Psoas muscle (tissue), 8 donors: ENCODE measurements around the gene GTF3C5. TPM values are rescaled to one million over a fixed set of nuclear protein-coding genes. Genes with fewer than 3 reads are reported as not detected.

ENCODE experiments used
- ATAC-seq, 4 donors: fragments of 200-7000 bp; cut with Tn5 transposase; one replicate each; pipeline ENCODE4 v1.9.1; 2020; ENCODE audit warnings: moderate library complexity in 3 of 4, mild to moderate bottlenecking in 2 of 4
- DNase-seq, 2 donors: peaks; one replicate each; pipeline ENCODE4 v3.0.0-alpha.2; 2020
- H3K27ac ChIP-seq: fragments of 200-600 bp; one replicate; pipeline ENCODE4 v1.8.0; 2022
- H3K27me3 ChIP-seq, 3 donors: fragments of 200-600 bp in 1 of 3; one replicate each; pipeline versions ENCODE4 v1.6.1 to v1.8.0; 2013 to 2022; ENCODE audit warnings: low read length in 2 of 3, mild to moderate bottlenecking in 2 of 3, moderate library complexity in 1 of 3; ENCODE audit not compliant: insufficient read depth in 3 of 3
- H3K36me3 ChIP-seq, 2 donors: fragments of 200-600 bp in 1 of 2; one replicate each; pipeline versions ENCODE4 v1.6.1 to v1.8.0; 2013 to 2022; ENCODE audit warnings: low read depth in 1 of 2, mild to moderate bottlenecking in 1 of 2, moderate library complexity in 1 of 2; ENCODE audit not compliant: insufficient read depth in 1 of 2
- H3K4me1 ChIP-seq: fragments of 200-600 bp; one replicate; pipeline ENCODE4 v1.8.0; 2022
- H3K4me3 ChIP-seq: fragments of 200-600 bp; one replicate; pipeline ENCODE4 v1.8.0; 2022; ENCODE audit warnings: mild to moderate bottlenecking
- H3K9me3 ChIP-seq: fragments of 200-600 bp; one replicate; pipeline ENCODE4 v1.8.0; 2022
- CTCF ChIP-seq: fragments of 200-600 bp; IDR thresholded peaks from one replicate; pipeline ENCODE4 v1.8.0; 2022; ENCODE audit warnings: antibody characterized with exemption
- WGBS, 3 donors: extraction: QIAGEN DNeasy Blood & Tissue Kit; methylation state at CpG; one replicate each; pipeline versions ENCODE4 v1.1.6 to v1.1.7; 2013; 5-methylcytosine and 5-hydroxymethylcytosine counted together
- intact Hi-C, 2 donors: fragments of 100-400 bp; cut with DNase I; formaldehyde crosslinking; loops; one replicate each; pipeline versions ENCODE4 v1.11.0 to v1.14.2; 2022
- polyA plus RNA-seq, 3 donors: library from polyadenylated mRNA; stranded (reverse); fragments of 200-250 nt; gene quantifications; one replicate each; pipeline ENCODE4 v1.2.3, GENCODE V29; 2013
- total RNA-seq, 4 donors: library from RNA; stranded (reverse); fragmentation: NEBNext Ultra II Directional in 2 of 4; extraction: Animal tissue kit (Norgen Biotek cat#: 25700) in 2 of 4; gene quantifications; one replicate each; pipeline versions ENCODE4 v1.2.1 to v1.2.4, GENCODE V29; 2021 to 2023
- donor health status: healthy with polysubstance abuse.
- donor health status: DM: no; HTN: no; CAD: no; lungs with moderate emphysema.
- donor health status: Bipolar disorder and iron deficiency.
- donor health status: healthy.
- donor health status: DM: yes; HTN: yes; CAD: no.
- donor health status: DM: no; HTN: no; CAD: no.
- donor health status: DM: no; HTN: no; CAD: no.
- donor health status: DM: yes; HTN: yes; CAD: no.

Gene GTF3C5
- total and polyA plus RNA-seq, 7 donors = 34.6 to 70.8 (median 42.7) TPM

- no peak for TF ChIP-seq CTCF
- H3K9me3 ChIP-seq = no peaks in the 10 kb centered on the region
- H3K4me1 ChIP-seq = no peaks in the 10 kb centered on the region
- ATAC-seq (no peak), DNase-seq (no peak)
- H3K27ac ChIP-seq = no peak overlapping the region
- H3K4me3 ChIP-seq = no peak overlapping the region
- no peaks in the 10 kb centered on the region for H3K36me3 ChIP-seq
- no peaks in the 10 kb centered on the region for H3K27me3 ChIP-seq
- 79 to 86% (median 82%) methylated on average over 13 to 15 of the region's 15 CpGs for WGBS, 3 donors
- intact Hi-C loops = no loop called here
Observed at GRCh38 chr9:133086894-133087293, 56.1 kb downstream of the GTF3C5 start.

GRCh38 chr9:133087429-133088145 lies 56.8 kb downstream of the GTF3C5 start:
- no peak for ATAC-seq
- Histone ChIP-seq H3K4me3 (no peak overlapping the region), H3K36me3 (no peaks in the 10 kb centered on the region), H3K4me1 (no peaks in the 10 kb centered on the region), H3K27ac (no peak overlapping the region), H3K27me3 (no peaks in the 10 kb centered on the region), H3K9me3 (no peaks in the 10 kb centered on the region)
- no peak for DNase-seq
- intact Hi-C loops = no loop called here
- TF ChIP-seq CTCF = no peak
- WGBS, 3 donors = 63 to 71% (median 65%) methylated on average over 7 of the region's 7 CpGs

- Histone ChIP-seq H3K27me3 (no peaks in the 10 kb centered on the region), H3K4me1 (no peaks in the 10 kb centered on the region), H3K4me3 (no peak overlapping the region), H3K27ac (no peak overlapping the region), H3K36me3 (no peaks in the 10 kb centered on the region), H3K9me3 (no peaks in the 10 kb centered on the region)
- intact Hi-C loops = no loop called here
- ATAC-seq (no peak), DNase-seq (no peak)
- no peak for TF ChIP-seq CTCF
- WGBS, 3 donors = 92 to 96% (median 93%) methylated on average over 10 of the region's 10 CpGs
Observed at GRCh38 chr9:133088146-133088750, 57.5 kb downstream of the GTF3C5 start.

- no peak for ATAC-seq
- Histone ChIP-seq H3K27ac (no peak overlapping the region), H3K36me3 (no peaks in the 10 kb centered on the region), H3K4me1 (no peaks in the 10 kb centered on the region), H3K4me3 (no peak overlapping the region), H3K9me3 (no peaks in the 10 kb centered on the region), H3K27me3 (no peaks in the 10 kb centered on the region)
- DNase-seq = no peak
- 85 to 88% (median 88%) methylated on average over 7 of the region's 7 CpGs for WGBS, 3 donors
- TF ChIP-seq CTCF = no peak
- intact Hi-C loops = no loop called here
Observed at GRCh38 chr9:133088756-133089155, 58.0 kb downstream of the GTF3C5 start.
